RWPE2 (cell line): ENCODE data around the gene BBS12.

Source experiments
- ATAC-seq: fragments of 200-7000 bp; cut with Tn5 transposase; 3 replicates; pipeline ENCODE4 v1.9.1; 2021; ENCODE audit warnings: low read depth
- DNase-seq: peaks from one replicate; pipeline ENCODE4 v3.0.0-alpha.2; 2020; ENCODE audit warnings: low spot score
- H3K27ac ChIP-seq: fragments of 450-650 bp; 2 replicates; pipeline ENCODE4 v1.5.1; 2017; ENCODE audit warnings: mild to moderate bottlenecking; ENCODE audit not compliant: poor library complexity, severe bottlenecking
- H3K27me3 ChIP-seq: fragments of 250-450 bp; sonication (Bioruptor Pico); 2 replicates; pipeline ENCODE4 v1.5.1; 2021; ENCODE audit warnings: mild to moderate bottlenecking, moderate library complexity; ENCODE audit not compliant: insufficient read depth, poor library complexity, severe bottlenecking
- H3K36me3 ChIP-seq: fragments of 250-450 bp; sonication (Bioruptor Pico); 2 replicates; pipeline ENCODE4 v1.5.1; 2020; ENCODE audit warnings: low read depth, mild to moderate bottlenecking, moderate library complexity
- H3K4me1 ChIP-seq: fragments of 250-450 bp; sonication (Bioruptor Pico); 2 replicates; pipeline ENCODE4 v1.5.1; 2021; ENCODE audit warnings: mild to moderate bottlenecking, moderate library complexity; ENCODE audit not compliant: insufficient read depth, poor library complexity, severe bottlenecking
- H3K4me3 ChIP-seq: fragments of 250-450 bp; sonication (Bioruptor Pico); 2 replicates; pipeline ENCODE4 v1.5.1; 2021; ENCODE audit warnings: mild to moderate bottlenecking, moderate library complexity; ENCODE audit not compliant: severe bottlenecking
- H3K9me3 ChIP-seq: fragments of 250-450 bp; sonication (Bioruptor Pico); 2 replicates; pipeline ENCODE4 v1.5.1; 2021; ENCODE audit warnings: mild to moderate bottlenecking, moderate library complexity; ENCODE audit not compliant: severe bottlenecking
- TF ChIP-seq, protein P1 (sequence below): fragments of 450-650 bp; IDR thresholded peaks from one replicate; pipeline ENCODE4 v1.5.1; 2017; ENCODE audit warnings: mild to moderate bottlenecking, moderate library complexity; ENCODE audit not compliant: poor library complexity, severe bottlenecking

The BBS12 gene

DNA sequence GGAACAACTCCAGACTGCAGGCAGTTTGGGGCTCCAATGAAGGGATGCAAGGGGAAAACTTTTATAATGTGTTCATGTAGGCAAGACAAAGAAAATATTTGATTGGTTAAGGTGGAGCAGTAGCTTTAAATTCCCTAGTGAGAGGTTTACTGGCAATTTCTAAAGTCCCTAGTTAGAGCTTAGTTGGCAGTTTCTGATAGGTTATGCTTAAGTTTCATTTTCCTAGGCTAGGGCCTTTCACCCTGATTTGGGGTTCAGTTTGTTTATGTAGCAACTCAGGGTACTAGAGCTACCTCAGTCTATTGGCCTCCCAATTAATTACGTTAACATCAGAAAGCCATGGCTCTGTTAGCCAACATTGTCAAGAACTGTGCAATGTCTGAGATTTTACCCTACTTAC, 14.6 kb downstream of the BBS12 start:
- H3K9me3 ChIP-seq, result no peaks in the 10 kb centered on the region
- no peaks in the 10 kb centered on the region for H3K27me3 ChIP-seq
- H3K27ac ChIP-seq, result no peak overlapping the region
- ATAC-seq (no peak), DNase-seq (no peak)
- H3K36me3 ChIP-seq, result no peaks in the 10 kb centered on the region
- TF ChIP-seq, protein P1, sequence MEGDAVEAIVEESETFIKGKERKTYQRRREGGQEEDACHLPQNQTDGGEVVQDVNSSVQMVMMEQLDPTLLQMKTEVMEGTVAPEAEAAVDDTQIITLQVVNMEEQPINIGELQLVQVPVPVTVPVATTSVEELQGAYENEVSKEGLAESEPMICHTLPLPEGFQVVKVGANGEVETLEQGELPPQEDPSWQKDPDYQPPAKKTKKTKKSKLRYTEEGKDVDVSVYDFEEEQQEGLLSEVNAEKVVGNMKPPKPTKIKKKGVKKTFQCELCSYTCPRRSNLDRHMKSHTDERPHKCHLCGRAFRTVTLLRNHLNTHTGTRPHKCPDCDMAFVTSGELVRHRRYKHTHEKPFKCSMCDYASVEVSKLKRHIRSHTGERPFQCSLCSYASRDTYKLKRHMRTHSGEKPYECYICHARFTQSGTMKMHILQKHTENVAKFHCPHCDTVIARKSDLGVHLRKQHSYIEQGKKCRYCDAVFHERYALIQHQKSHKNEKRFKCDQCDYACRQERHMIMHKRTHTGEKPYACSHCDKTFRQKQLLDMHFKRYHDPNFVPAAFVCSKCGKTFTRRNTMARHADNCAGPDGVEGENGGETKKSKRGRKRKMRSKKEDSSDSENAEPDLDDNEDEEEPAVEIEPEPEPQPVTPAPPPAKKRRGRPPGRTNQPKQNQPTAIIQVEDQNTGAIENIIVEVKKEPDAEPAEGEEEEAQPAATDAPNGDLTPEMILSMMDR, result no peak
- no peaks in the 10 kb centered on the region for H3K4me1 ChIP-seq
- H3K4me3 ChIP-seq, result no peak overlapping the region

DNA sequence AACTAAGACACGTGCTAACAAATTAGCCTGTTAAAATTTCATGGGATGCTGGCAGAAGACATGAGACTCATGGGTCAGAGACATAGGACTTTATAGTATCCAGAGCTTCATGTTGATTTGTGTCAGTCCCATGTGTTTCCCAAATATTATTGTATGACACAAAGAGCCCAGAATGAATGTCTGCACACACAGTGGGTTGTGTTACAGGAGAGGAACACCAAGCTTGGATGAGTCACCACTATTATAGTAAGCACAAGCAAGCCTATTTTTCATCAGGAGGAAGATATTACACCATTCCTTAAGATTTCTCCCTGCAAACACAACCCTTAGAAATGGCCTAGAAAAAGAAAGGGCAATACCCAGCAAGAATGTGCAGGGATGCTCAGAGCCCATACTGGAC, 15.4 kb downstream of the BBS12 start:
- no peaks in the 10 kb centered on the region for H3K4me1 ChIP-seq
- no peaks in the 10 kb centered on the region for H3K36me3 ChIP-seq
- no peak overlapping the region for H3K27ac ChIP-seq
- no peaks in the 10 kb centered on the region for H3K9me3 ChIP-seq
- H3K27me3 ChIP-seq, result no peaks in the 10 kb centered on the region
- DNase-seq, result no peak
- TF ChIP-seq, protein P1, result no peak
- no peak overlapping the region for H3K4me3 ChIP-seq
- peak; percentile 72 for ATAC-seq

- TF ChIP-seq, protein P1, result no peak
- H3K27ac ChIP-seq, result no peak overlapping the region
- no peaks in the 10 kb centered on the region for H3K4me1 ChIP-seq
- H3K4me3 ChIP-seq, result no peak overlapping the region
- no peak for DNase-seq
- H3K27me3 ChIP-seq, result no peaks in the 10 kb centered on the region
- no peak for ATAC-seq
- H3K9me3 ChIP-seq, result no peaks in the 10 kb centered on the region
- H3K36me3 ChIP-seq, result no peaks in the 10 kb centered on the region
Measured at GRCh38 chr4:122749704-122750454, 17.4 kb downstream of the BBS12 start.

- TF ChIP-seq, protein P1, result no peak
- DNase-seq (no peak), ATAC-seq (no peak)
- Histone ChIP-seq H3K36me3 (no peaks in the 10 kb centered on the region), H3K27ac (no peak overlapping the region), H3K9me3 (no peaks in the 10 kb centered on the region), H3K4me1 (peaks cover 5% of the 10 kb centered on the region), H3K27me3 (no peaks in the 10 kb centered on the region), H3K4me3 (no peak overlapping the region)
Measured at GRCh38 chr4:122755675-122756074, 23.2 kb downstream of the BBS12 start.

GRCh38 chr4:122758033-122758432, 25.5 kb downstream of the BBS12 start:
- DNase-seq (no peak), ATAC-seq (peak; percentile 23; the same call in 2 of the 3 replicates)
- Histone ChIP-seq H3K27ac (peak overlapping the region; percentile 45), H3K27me3 (no peaks in the 10 kb centered on the region), H3K4me1 (peaks cover 11% of the 10 kb centered on the region), H3K4me3 (no peak overlapping the region), H3K9me3 (no peaks in the 10 kb centered on the region), H3K36me3 (no peaks in the 10 kb centered on the region)
- TF ChIP-seq, protein P1, result peak; percentile 90
